ENCODE data around the gene MSI2. TPM values are rescaled to one million over a fixed set of nuclear protein-coding genes. Genes with fewer than 3 reads are reported as not detected.
"Not testable (repeated sequence)": the region's sequence is repeated elsewhere in the genome, so short reads cannot be mapped to it uniquely, and the experiment has no call there.

Gene MSI2
- polyA plus RNA-seq, 1 of the 3 experiments (the other 2 are of a cell fraction): 24.1 TPM

DNA sequence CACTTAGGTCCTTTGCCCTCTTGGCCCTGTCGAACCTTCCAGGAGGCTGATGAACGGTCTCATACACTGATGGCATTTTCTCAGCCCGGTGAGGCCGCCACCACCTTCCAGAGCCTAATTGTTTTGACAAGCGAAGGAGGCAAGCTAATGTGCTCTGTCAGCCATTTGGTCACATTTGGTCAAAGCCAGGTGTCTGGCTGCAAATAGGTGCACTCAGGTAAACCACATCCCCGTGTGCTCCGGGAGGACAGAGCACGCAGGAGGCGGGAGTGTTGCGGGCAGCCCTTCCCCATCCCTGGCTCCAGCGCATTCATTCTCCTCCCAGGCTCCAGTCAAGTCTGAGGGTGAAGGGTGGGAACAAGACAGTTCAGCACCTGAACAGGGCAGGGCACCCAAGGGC, 240.1 kb downstream of the MSI2 start:
- CTCF ChIA-PET: interaction anchor here (1.0 kb wide), 1 partner anchor 44 kb away, joined by 6 read pairs; no protein-coding TSS in a partner anchor
- no peak overlapping the region for H3K9ac ChIP-seq
- no peaks in the 10 kb centered on the region for H4K20me1 ChIP-seq (ENCODE audit: insufficient read depth)
- H3K27me3 ChIP-seq (ENCODE audit: insufficient read depth): no peaks in the 10 kb centered on the region
- no peak overlapping the region for H3K4me3 ChIP-seq (ENCODE audit: low read depth in 2 of 2, low read length in 1 of 2)
- H3K9me3 ChIP-seq: no peaks in the 10 kb centered on the region
- peaks cover 0 to 46% of the 10 kb centered on the region in 2 experiments; a peak in 1 of 4 replicates for H3K4me1 ChIP-seq (ENCODE audit: control insufficient read depth in 1 of 2, insufficient read depth in 2 of 2, low read depth in 1 of 2, low read length in 1 of 2)
- no peak overlapping the region for H2AFZ ChIP-seq (ENCODE audit: low read depth)
- DNase-seq: no peak
- no peak overlapping the region; a peak in 1 of 4 replicates for H3K27ac ChIP-seq (ENCODE audit: low read depth in 2 of 2, low read length in 1 of 2)
- no peaks in the 10 kb centered on the region for H3K9me2 ChIP-seq
- no peaks in the 10 kb centered on the region for H3K36me3 ChIP-seq (replicated peaks in 1 of 2; ENCODE audit: control insufficient read depth in 1 of 2, insufficient read depth in 2 of 2, low read length in 1 of 2)
- no peak overlapping the region for H3K4me2 ChIP-seq
- 96% methylated on average over 11 of the region's 11 CpGs for WGBS (ENCODE audit: low lambda C conversion rate)
- no peak for TF ChIP-seq NFIC (IDR thresholded peaks at IDR 0.05; ENCODE audit: borderline replicate concordance)
- TF ChIP-seq EZH2phosphoT487 (IDR thresholded peaks at IDR 0.05; ENCODE audit: borderline replicate concordance, low read depth): no peak
- no peak for TF ChIP-seq FOXM1 (IDR thresholded peaks at IDR 0.05; ENCODE audit: low read depth)
- TF ChIP-seq TCF12 (IDR thresholded peaks at IDR 0.05): no peak
- no peak for TF ChIP-seq GABPA (IDR thresholded peaks at IDR 0.05; ENCODE audit: low read depth)
- POLR2A ChIA-PET: interaction anchor here (2.0 to 2.1 kb wide), 2 partner anchors 10 to 41 kb away, joined by 4 to 11 read pairs; no protein-coding TSS in a partner anchor
- no peaks in the 10 kb centered on the region for H3F3A ChIP-seq (replicated peaks; ENCODE audit: insufficient read depth)
- no peaks in the 10 kb centered on the region for H3K79me2 ChIP-seq (ENCODE audit: insufficient read depth)

DNA sequence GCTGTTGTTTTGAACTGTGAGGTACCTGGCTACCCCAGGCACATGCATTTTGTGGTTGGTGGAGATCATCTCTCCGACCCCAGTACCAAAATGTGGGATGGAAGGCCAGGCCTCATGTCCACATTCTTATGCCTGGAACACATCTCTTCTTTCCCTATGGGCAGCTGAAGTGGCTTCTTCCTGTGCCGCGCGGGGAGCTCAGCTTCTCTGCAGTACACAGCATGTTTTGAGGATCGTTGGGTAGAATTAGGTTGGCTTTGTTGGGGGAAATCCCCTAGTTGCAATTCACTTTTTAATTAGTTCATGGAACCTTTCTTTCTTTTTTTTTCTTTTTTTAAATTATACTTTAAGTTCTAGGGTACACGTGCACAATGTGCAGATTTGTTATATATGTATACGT, 242.1 kb downstream of the MSI2 start:
- H3K9me2 ChIP-seq: no peaks in the 10 kb centered on the region
- H3K27me3 ChIP-seq (ENCODE audit: insufficient read depth): no peaks in the 10 kb centered on the region
- no peak overlapping the region for H3K4me2 ChIP-seq
- H3K79me2 ChIP-seq (ENCODE audit: insufficient read depth): no peaks in the 10 kb centered on the region
- H3K27ac ChIP-seq (ENCODE audit: low read depth in 2 of 2, low read length in 1 of 2): no peak overlapping the region; a peak in 1 of 4 replicates
- ChIA-PET CTCF (interaction anchor here (0.8 to 2.2 kb wide), 4 partner anchors 9 to 285 kb away, joined by 4 to 8 read pairs (median 5); no protein-coding TSS in a partner anchor), POLR2A (interaction anchor here (0.9 to 2.1 kb wide), 2 partner anchors 12 to 78 kb away, joined by 3 to 11 read pairs; no protein-coding TSS in a partner anchor)
- H3F3A ChIP-seq (replicated peaks; ENCODE audit: insufficient read depth): no peaks in the 10 kb centered on the region
- peaks cover 0 to 56% of the 10 kb centered on the region in 2 experiments; a peak in 2 of 4 replicates for H3K4me1 ChIP-seq (ENCODE audit: control insufficient read depth in 1 of 2, insufficient read depth in 2 of 2, low read depth in 1 of 2, low read length in 1 of 2)
- no peak for TF ChIP-seq FOXM1 (IDR thresholded peaks at IDR 0.05; ENCODE audit: low read depth)
- TF ChIP-seq, protein P1, sequence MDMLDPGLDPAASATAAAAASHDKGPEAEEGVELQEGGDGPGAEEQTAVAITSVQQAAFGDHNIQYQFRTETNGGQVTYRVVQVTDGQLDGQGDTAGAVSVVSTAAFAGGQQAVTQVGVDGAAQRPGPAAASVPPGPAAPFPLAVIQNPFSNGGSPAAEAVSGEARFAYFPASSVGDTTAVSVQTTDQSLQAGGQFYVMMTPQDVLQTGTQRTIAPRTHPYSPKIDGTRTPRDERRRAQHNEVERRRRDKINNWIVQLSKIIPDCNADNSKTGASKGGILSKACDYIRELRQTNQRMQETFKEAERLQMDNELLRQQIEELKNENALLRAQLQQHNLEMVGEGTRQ (IDR thresholded peaks at IDR 0.05; ENCODE audit: borderline replicate concordance, low read depth, low read length): no peak
- no peak for TF ChIP-seq GABPA (IDR thresholded peaks at IDR 0.05; ENCODE audit: low read depth)
- TF ChIP-seq FOSL2 (IDR thresholded peaks at IDR 0.05; ENCODE audit: borderline replicate concordance, low read depth): no peak
- no peak for TF ChIP-seq RFX5 (IDR thresholded peaks at IDR 0.05; ENCODE audit: low read length)
- no peak for TF ChIP-seq TAF1 (IDR thresholded peaks at IDR 0.05; ENCODE audit: borderline replicate concordance, low read depth, low read length)
- no peak for TF ChIP-seq CHD2 (IDR thresholded peaks at IDR 0.05; ENCODE audit: low read length, partially characterized antibody)
- no peak for TF ChIP-seq SMC3 (IDR thresholded peaks at IDR 0.05; ENCODE audit: low read depth, low read length)
- H2AFZ ChIP-seq (ENCODE audit: low read depth): no peak overlapping the region
- no peaks in the 10 kb centered on the region for H3K36me3 ChIP-seq (replicated peaks in 1 of 2; ENCODE audit: control insufficient read depth in 1 of 2, insufficient read depth in 2 of 2, low read length in 1 of 2)
- H4K20me1 ChIP-seq (ENCODE audit: insufficient read depth): no peaks in the 10 kb centered on the region
- WGBS (ENCODE audit: low lambda C conversion rate): 95% methylated on average over 7 of the region's 7 CpGs
- DNase-seq: no peak
- no peaks in the 10 kb centered on the region for H3K9me3 ChIP-seq
- no peak overlapping the region for H3K9ac ChIP-seq
- no peak overlapping the region for H3K4me3 ChIP-seq (ENCODE audit: low read depth in 2 of 2, low read length in 1 of 2)

DNA sequence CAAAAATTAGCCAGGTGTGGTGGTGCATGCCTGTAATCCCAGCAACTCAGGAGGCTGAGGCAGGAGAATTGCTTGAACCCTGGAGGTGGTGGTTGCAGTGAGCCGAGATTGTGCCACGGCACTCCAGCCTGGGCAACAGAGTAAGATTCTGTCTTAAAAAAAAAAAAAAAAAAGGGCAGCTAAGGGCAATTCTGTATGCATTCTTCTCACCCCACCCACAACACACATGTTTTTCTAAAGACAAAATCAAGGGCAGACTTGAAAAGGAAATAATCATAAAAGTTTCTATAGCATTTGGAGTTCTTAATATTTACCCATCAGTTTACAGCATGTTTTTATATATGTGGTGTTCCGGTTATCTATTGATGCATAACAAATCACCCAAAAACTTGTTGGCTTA, 242.9 kb downstream of the MSI2 start:
- not testable (repeated sequence) for H3K4me2 ChIP-seq; H3K27ac ChIP-seq (ENCODE audit: low read depth in 2 of 2, low read length in 1 of 2); DNase-seq; H3K9me3 ChIP-seq; H2AFZ ChIP-seq (ENCODE audit: low read depth); H3K9me2 ChIP-seq; H3K27me3 ChIP-seq (ENCODE audit: insufficient read depth); H3K4me3 ChIP-seq (ENCODE audit: low read depth in 2 of 2, low read length in 1 of 2); H3K36me3 ChIP-seq (replicated peaks in 1 of 2; ENCODE audit: control insufficient read depth in 1 of 2, insufficient read depth in 2 of 2, low read length in 1 of 2); H3K79me2 ChIP-seq (ENCODE audit: insufficient read depth); H4K20me1 ChIP-seq (ENCODE audit: insufficient read depth); H3K9ac ChIP-seq; H3F3A ChIP-seq (replicated peaks; ENCODE audit: insufficient read depth)
- POLR2A ChIA-PET: interaction anchor here (0.6 to 1.0 kb wide), 2 partner anchors 87 to 106 kb away, joined by 3 read pairs; no protein-coding TSS in a partner anchor
- CTCF ChIA-PET: interaction anchor here (0.6 kb wide), 2 partner anchors 174 to 888 kb away, joined by 3 to 4 read pairs; no protein-coding TSS in a partner anchor
- WGBS (ENCODE audit: low lambda C conversion rate): 94% methylated on average over 3 of the region's 3 CpGs
- peaks cover 0 to 51% of the 10 kb centered on the region in 2 experiments; a peak in 2 of 4 replicates for H3K4me1 ChIP-seq (ENCODE audit: control insufficient read depth in 1 of 2, insufficient read depth in 2 of 2, low read depth in 1 of 2, low read length in 1 of 2)
